Hepatocyte (in vitro differentiated cells): ENCODE data around the gene NPM1.

Experiments used
- EZH2 ChIP-seq: fragments of 200-600 bp; sonication (generic); IDR thresholded peaks from 2 replicates; pipeline ENCODE4 v1.6.1; 2016; ENCODE audit warnings: antibody characterized with exemption, mild to moderate bottlenecking, borderline replicate concordance
- EZH2phosphoT487 ChIP-seq: fragments of 200-600 bp; sonication (generic); IDR thresholded peaks from one replicate; pipeline ENCODE4 v1.6.1; 2018; ENCODE audit warnings: antibody characterized with exemption, mild to moderate bottlenecking, low read depth, moderate library complexity; ENCODE audit not compliant: unreplicated experiment, severe bottlenecking
- TF ChIP-seq, protein P1 (sequence below): fragments of 200-600 bp; sonication (generic); IDR thresholded peaks from 2 replicates; pipeline ENCODE4 v1.5.1; 2016; ENCODE audit warnings: antibody characterized with exemption, mild to moderate bottlenecking; ENCODE audit not compliant: poor library complexity

- TF ChIP-seq, protein P1, sequence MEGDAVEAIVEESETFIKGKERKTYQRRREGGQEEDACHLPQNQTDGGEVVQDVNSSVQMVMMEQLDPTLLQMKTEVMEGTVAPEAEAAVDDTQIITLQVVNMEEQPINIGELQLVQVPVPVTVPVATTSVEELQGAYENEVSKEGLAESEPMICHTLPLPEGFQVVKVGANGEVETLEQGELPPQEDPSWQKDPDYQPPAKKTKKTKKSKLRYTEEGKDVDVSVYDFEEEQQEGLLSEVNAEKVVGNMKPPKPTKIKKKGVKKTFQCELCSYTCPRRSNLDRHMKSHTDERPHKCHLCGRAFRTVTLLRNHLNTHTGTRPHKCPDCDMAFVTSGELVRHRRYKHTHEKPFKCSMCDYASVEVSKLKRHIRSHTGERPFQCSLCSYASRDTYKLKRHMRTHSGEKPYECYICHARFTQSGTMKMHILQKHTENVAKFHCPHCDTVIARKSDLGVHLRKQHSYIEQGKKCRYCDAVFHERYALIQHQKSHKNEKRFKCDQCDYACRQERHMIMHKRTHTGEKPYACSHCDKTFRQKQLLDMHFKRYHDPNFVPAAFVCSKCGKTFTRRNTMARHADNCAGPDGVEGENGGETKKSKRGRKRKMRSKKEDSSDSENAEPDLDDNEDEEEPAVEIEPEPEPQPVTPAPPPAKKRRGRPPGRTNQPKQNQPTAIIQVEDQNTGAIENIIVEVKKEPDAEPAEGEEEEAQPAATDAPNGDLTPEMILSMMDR: no peak
- no peak for TF ChIP-seq EZH2
- TF ChIP-seq EZH2phosphoT487: no peak
Measured at GRCh38 chr5:171340491-171340890, 47.2 kb upstream of the NPM1 start.
